DOHH2 (cell line): ENCODE data around the gene GALNT17.

Source experiments
- H3F3A ChIP-seq: fragments of 200-600 bp; sonication (generic), shearing (Covaris generic); 2 replicates; pipeline ENCODE4 v1.6.0; 2016; ENCODE audit warnings: antibody characterized with exemption, mild to moderate bottlenecking; ENCODE audit not compliant: control insufficient read depth, insufficient read depth
- H3K27ac ChIP-seq: fragments of 200-600 bp; sonication (generic); 2 replicates; pipeline ENCODE4 v1.5.1; 2014; ENCODE audit warnings: low read depth, mild to moderate bottlenecking, low read length, moderate library complexity
- H3K27me3 ChIP-seq: fragments of 200-600 bp; sonication (generic); 2 replicates; pipeline ENCODE4 v1.6.1; 2014; ENCODE audit warnings: mild to moderate bottlenecking, low read length, mixed read lengths; ENCODE audit not compliant: control insufficient read depth
- H3K36me3 ChIP-seq: fragments of 200-600 bp; sonication (generic); 2 replicates; pipeline ENCODE4 v1.6.1; 2014; ENCODE audit warnings: mild to moderate bottlenecking, low read length, moderate library complexity, mixed read lengths; ENCODE audit not compliant: control insufficient read depth
- H3K4me1 ChIP-seq: fragments of 200-600 bp; sonication (generic); 2 replicates; pipeline ENCODE4 v1.6.1; 2014; ENCODE audit warnings: mild to moderate bottlenecking, low read length, mixed read lengths; ENCODE audit not compliant: control insufficient read depth
- H3K4me2 ChIP-seq: fragments of 200-600 bp; sonication (generic); 2 replicates; pipeline ENCODE4 v1.6.0; 2014; ENCODE audit warnings: mild to moderate bottlenecking, low read length, moderate library complexity
- H3K4me3 ChIP-seq: fragments of 200-600 bp; sonication (generic); 2 replicates; pipeline ENCODE4 v1.5.1; 2014; ENCODE audit warnings: mild to moderate bottlenecking, low read length, mixed read lengths
- H3K79me2 ChIP-seq: fragments of 200-600 bp; sonication (generic); 2 replicates; pipeline ENCODE4 v1.6.1; 2014; ENCODE audit warnings: mild to moderate bottlenecking, low read length, mixed read lengths; ENCODE audit not compliant: control insufficient read depth
- H3K9me2 ChIP-seq: fragments of 200-600 bp; sonication (generic); replicated peaks from 2 replicates; pipeline ENCODE4 v1.6.1; 2014; ENCODE audit warnings: mild to moderate bottlenecking, low read length, mixed read lengths; ENCODE audit not compliant: control insufficient read depth
- H3K9me3 ChIP-seq: fragments of 200-600 bp; sonication (generic); 2 replicates; pipeline ENCODE4 v1.6.1; 2014; ENCODE audit warnings: antibody characterized with exemption, low read length, mixed read lengths; ENCODE audit not compliant: control insufficient read depth, insufficient read depth
- H4K20me1 ChIP-seq: fragments of 200-600 bp; sonication (generic); 2 replicates; pipeline ENCODE4 v1.6.0; 2014; ENCODE audit warnings: low read depth, mild to moderate bottlenecking, antibody characterized with exemption, low read length, moderate library complexity; ENCODE audit not compliant: control insufficient read depth, insufficient read depth
- CTCF ChIP-seq: fragments of 200-600 bp; sonication (generic); IDR thresholded peaks from one replicate; pipeline ENCODE4 v1.5.1; 2014; ENCODE audit warnings: antibody characterized with exemption, mild to moderate bottlenecking, low read depth, low read length; ENCODE audit not compliant: poor library complexity, severe bottlenecking
- EZH2phosphoT487 ChIP-seq: fragments of 200-600 bp; sonication (generic); IDR thresholded peaks from 2 replicates; pipeline ENCODE4 v1.6.1; 2017; ENCODE audit warnings: borderline replicate concordance, mild to moderate bottlenecking, antibody characterized with exemption, low read length, moderate library complexity, mixed read lengths

The GALNT17 gene

GRCh38 chr7:71343039-71343438 is 211.1 kb downstream of the GALNT17 start:
- Histone ChIP-seq H3K4me1 (no peaks in the 10 kb centered on the region), H3K4me2 (no peak overlapping the region), H3K4me3 (no peak overlapping the region), H4K20me1 (no peaks in the 10 kb centered on the region), H3F3A (no peaks in the 10 kb centered on the region), H3K79me2 (no peaks in the 10 kb centered on the region), H3K9me2 (no peaks in the 10 kb centered on the region), H3K9me3 (no peaks in the 10 kb centered on the region), H3K27ac (no peak overlapping the region), H3K36me3 (no peaks in the 10 kb centered on the region), H3K27me3 (no peaks in the 10 kb centered on the region)
- no peak for TF ChIP-seq EZH2phosphoT487
- no peak for TF ChIP-seq CTCF

GRCh38 chr7:71343892-71344291 is 211.9 kb downstream of the GALNT17 start:
- no peak overlapping the region for H3K27ac ChIP-seq
- H4K20me1 ChIP-seq = no peaks in the 10 kb centered on the region
- no peaks in the 10 kb centered on the region for H3F3A ChIP-seq
- no peaks in the 10 kb centered on the region for H3K4me1 ChIP-seq
- no peak overlapping the region for H3K4me2 ChIP-seq
- TF ChIP-seq CTCF = no peak
- no peak for TF ChIP-seq EZH2phosphoT487
- H3K36me3 ChIP-seq = no peaks in the 10 kb centered on the region
- no peaks in the 10 kb centered on the region for H3K9me2 ChIP-seq
- H3K4me3 ChIP-seq = no peak overlapping the region
- H3K27me3 ChIP-seq = no peaks in the 10 kb centered on the region
- H3K79me2 ChIP-seq = no peaks in the 10 kb centered on the region
- H3K9me3 ChIP-seq = no peaks in the 10 kb centered on the region

- H3K4me2 ChIP-seq = no peak overlapping the region
- H3K4me1 ChIP-seq = no peaks in the 10 kb centered on the region
- H4K20me1 ChIP-seq = no peaks in the 10 kb centered on the region
- no peaks in the 10 kb centered on the region for H3K79me2 ChIP-seq
- no peaks in the 10 kb centered on the region for H3K9me2 ChIP-seq
- H3K27ac ChIP-seq = no peak overlapping the region
- no peak for TF ChIP-seq EZH2phosphoT487
- no peak for TF ChIP-seq CTCF
- no peak overlapping the region for H3K4me3 ChIP-seq
- H3F3A ChIP-seq = no peaks in the 10 kb centered on the region
- no peaks in the 10 kb centered on the region for H3K9me3 ChIP-seq
- no peaks in the 10 kb centered on the region for H3K27me3 ChIP-seq
- no peaks in the 10 kb centered on the region for H3K36me3 ChIP-seq
These were observed 213.4 kb downstream of the GALNT17 start for GRCh38 chr7:71345117-71345884.
